SK-N-SH treated with all-trans-retinoic acid at 6 μM for 48 hours (cell line): Measurements from ENCODE around the gene VOPP1.

Experiments
- ARNTL ChIP-seq: fragments of 450-650 bp; formaldehyde crosslinking; IDR thresholded peaks from 2 replicates; pipeline ENCODE4 v1.5.0; 2020; ENCODE audit warnings: low read depth, mild to moderate bottlenecking, moderate library complexity, borderline replicate concordance
- BACH2 ChIP-seq: fragments of 250-450 bp; sonication (Bioruptor Pico); IDR thresholded peaks from 2 replicates; pipeline ENCODE4 v1.9.0; 2021; ENCODE audit warnings: mild to moderate bottlenecking, borderline replicate concordance
- CSDC2 ChIP-seq: fragments of 250-450 bp; sonication (Bioruptor Pico); IDR thresholded peaks from 2 replicates; pipeline ENCODE4 v1.5.0; 2020; ENCODE audit warnings: mild to moderate bottlenecking, moderate library complexity
- ISL1 ChIP-seq: fragments of 250-450 bp; sonication (Bioruptor Pico); IDR thresholded peaks from 2 replicates; pipeline ENCODE4 v2.1.2; 2022; ENCODE audit warnings: mild to moderate bottlenecking, moderate library complexity
- PPARA ChIP-seq: fragments of 250-450 bp; sonication (Bioruptor Pico); IDR thresholded peaks from 2 replicates; pipeline ENCODE4 v1.5.0; 2020; ENCODE audit warnings: mild to moderate bottlenecking, borderline replicate concordance
- RARB ChIP-seq: fragments of 250-450 bp; sonication (Bioruptor Pico); IDR thresholded peaks from 2 replicates; pipeline ENCODE4 v1.8.0; 2021; ENCODE audit warnings: mild to moderate bottlenecking, moderate library complexity
- TCF4 ChIP-seq: fragments of 250-450 bp; sonication (Bioruptor Pico); IDR thresholded peaks from 2 replicates; pipeline ENCODE4 v1.8.0; 2021; ENCODE audit warnings: mild to moderate bottlenecking, moderate library complexity, borderline replicate concordance
- ZC3H10 ChIP-seq: fragments of 250-450 bp; sonication (Bioruptor Pico); IDR thresholded peaks from 2 replicates; pipeline ENCODE4 v1.5.1; 2021; ENCODE audit warnings: mild to moderate bottlenecking, moderate library complexity
- ZFP30 ChIP-seq: fragments of 450-650 bp; formaldehyde crosslinking; IDR thresholded peaks from 2 replicates; pipeline ENCODE4 v1.5.0; 2022; ENCODE audit warnings: mild to moderate bottlenecking, moderate library complexity
- ZNF565 ChIP-seq: fragments of 450-650 bp; formaldehyde crosslinking; conservative IDR thresholded peaks from 2 replicates; pipeline ENCODE4 v1.5.0; 2020; ENCODE audit warnings: low read depth, mild to moderate bottlenecking, moderate library complexity
- ZNF70 ChIP-seq: fragments of 450-650 bp; formaldehyde crosslinking; IDR thresholded peaks from 2 replicates; pipeline ENCODE4 v1.5.0; 2020; ENCODE audit warnings: mild to moderate bottlenecking, moderate library complexity
- TF ChIP-seq, protein P1 (sequence below): fragments of 250-450 bp; sonication (Bioruptor Pico); IDR thresholded peaks from 2 replicates; pipeline ENCODE4 v1.8.0; 2020; ENCODE audit warnings: mild to moderate bottlenecking, moderate library complexity, borderline replicate concordance

- TF ChIP-seq, protein P1, sequence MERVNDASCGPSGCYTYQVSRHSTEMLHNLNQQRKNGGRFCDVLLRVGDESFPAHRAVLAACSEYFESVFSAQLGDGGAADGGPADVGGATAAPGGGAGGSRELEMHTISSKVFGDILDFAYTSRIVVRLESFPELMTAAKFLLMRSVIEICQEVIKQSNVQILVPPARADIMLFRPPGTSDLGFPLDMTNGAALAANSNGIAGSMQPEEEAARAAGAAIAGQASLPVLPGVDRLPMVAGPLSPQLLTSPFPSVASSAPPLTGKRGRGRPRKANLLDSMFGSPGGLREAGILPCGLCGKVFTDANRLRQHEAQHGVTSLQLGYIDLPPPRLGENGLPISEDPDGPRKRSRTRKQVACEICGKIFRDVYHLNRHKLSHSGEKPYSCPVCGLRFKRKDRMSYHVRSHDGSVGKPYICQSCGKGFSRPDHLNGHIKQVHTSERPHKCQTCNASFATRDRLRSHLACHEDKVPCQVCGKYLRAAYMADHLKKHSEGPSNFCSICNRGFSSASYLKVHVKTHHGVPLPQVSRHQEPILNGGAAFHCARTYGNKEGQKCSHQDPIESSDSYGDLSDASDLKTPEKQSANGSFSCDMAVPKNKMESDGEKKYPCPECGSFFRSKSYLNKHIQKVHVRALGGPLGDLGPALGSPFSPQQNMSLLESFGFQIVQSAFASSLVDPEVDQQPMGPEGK: no peak
- TF ChIP-seq BACH2 (CRISPR knock-in tag): no peak
- no peak for TF ChIP-seq ISL1
- no peak for TF ChIP-seq ARNTL (CRISPR knock-in tag)
- no peak for TF ChIP-seq RARB (CRISPR knock-in tag)
- TF ChIP-seq ZNF565 (CRISPR knock-in tag): no peak
- TF ChIP-seq ZC3H10 (CRISPR knock-in tag): no peak
- no peak for TF ChIP-seq TCF4 (CRISPR knock-in tag)
- TF ChIP-seq CSDC2 (CRISPR knock-in tag): no peak
- TF ChIP-seq ZNF70: no peak
- TF ChIP-seq ZFP30: no peak
- TF ChIP-seq PPARA (CRISPR knock-in tag): no peak
Observed at GRCh38 chr7:55545496-55545895, 26.8 kb downstream of the VOPP1 start.
